Urothelium cell line (cell line): ENCODE data around the gene ZPR1.

Source experiments
- DNase-seq: peaks from one replicate; pipeline ENCODE4 v3.0.0; 2011; ENCODE audit warnings: low spot score, mixed read lengths
- FAIRE-seq: peaks from 2 replicates; lab custom pipeline; 2011; peaks lifted over from hg19 to GRCh38; lab: Jason Lieb, UNC

ZPR1 gene

GRCh38 chr11:116724813-116725212 lies 63.0 kb downstream of the ZPR1 start:
- FAIRE-seq (no peak), DNase-seq (no peak)
